ENCODE measurements around the gene MIEF1.

The MIEF1 gene

GRCh38 chr22:39471381-39472141, 30.5 kb upstream of the MIEF1 start:
- no peak for DNase-seq

- DNase-seq = peak; percentile 70
These were observed 29.2 kb upstream of the MIEF1 start for GRCh38 chr22:39472570-39473556.

- no peak for DNase-seq
These were observed 28.2 kb upstream of the MIEF1 start for GRCh38 chr22:39473851-39474250.

GRCh38 chr22:39474351-39475111, 27.6 kb upstream of the MIEF1 start:
- DNase-seq = no peak

GRCh38 chr22:39475337-39475736, 26.8 kb upstream of the MIEF1 start:
- no peak for DNase-seq

- DNase-seq = no peak
These were observed 26.2 kb upstream of the MIEF1 start for GRCh38 chr22:39475902-39476301.

- no peak for DNase-seq
These were observed 25.4 kb upstream of the MIEF1 start for GRCh38 chr22:39476664-39477063.

- DNase-seq = no peak
These were observed 24.5 kb upstream of the MIEF1 start for GRCh38 chr22:39477542-39477941.

GRCh38 chr22:39478441-39478850, 23.6 kb upstream of the MIEF1 start:
- no peak for DNase-seq

- no peak for DNase-seq
These were observed 22.8 kb upstream of the MIEF1 start for GRCh38 chr22:39479254-39479653.

GRCh38 chr22:39480557-39480956, 21.5 kb upstream of the MIEF1 start:
- DNase-seq = no peak

GRCh38 chr22:39481054-39481453, 21.0 kb upstream of the MIEF1 start:
- DNase-seq = no peak

- DNase-seq = no peak
These were observed 20.5 kb upstream of the MIEF1 start for GRCh38 chr22:39481595-39481994.

GRCh38 chr22:39482768-39483167, 19.3 kb upstream of the MIEF1 start:
- no peak for DNase-seq

GRCh38 chr22:39486951-39487825, 14.9 kb upstream of the MIEF1 start:
- no peak for DNase-seq

GRCh38 chr22:39487826-39488520, 14.1 kb upstream of the MIEF1 start:
- DNase-seq = no peak

GRCh38 chr22:39488563-39489083, 13.5 kb upstream of the MIEF1 start:
- DNase-seq = no peak

- DNase-seq = no peak
These were observed 12.7 kb upstream of the MIEF1 start for GRCh38 chr22:39489094-39490068.

GRCh38 chr22:39490135-39490798, 11.8 kb upstream of the MIEF1 start:
- DNase-seq = no peak

All from NCI-H510A (cell line).